LNCAP (cell line): ENCODE measurements around the gene COPS4.

Experiments
- CTCF ChIP-seq: fragments of 450-650 bp; IDR thresholded peaks from 2 replicates; pipeline ENCODE4 v1.5.1; 2017; ENCODE audit warnings: mild to moderate bottlenecking

Gene COPS4

GRCh38 chr4:83110970-83111750, 76.2 kb downstream of the COPS4 start:
- TF ChIP-seq CTCF, result no peak

GRCh38 chr4:83112231-83112630, 77.2 kb downstream of the COPS4 start:
- no peak for TF ChIP-seq CTCF

- no peak for TF ChIP-seq CTCF
Measured at GRCh38 chr4:83112678-83113428, 77.9 kb downstream of the COPS4 start.

GRCh38 chr4:83113429-83113786, 78.4 kb downstream of the COPS4 start:
- no peak for TF ChIP-seq CTCF

GRCh38 chr4:83114576-83114975, 79.6 kb downstream of the COPS4 start, which contains the start of gene PLAC8:
PLAC8 (minus strand) TSS chr4:83114729; CDS start chr4:83107921, 6,808 bp downstream.
- no peak for TF ChIP-seq CTCF

- no peak for TF ChIP-seq CTCF
Measured at GRCh38 chr4:83115000-83115399, 80.0 kb downstream of the COPS4 start.

- TF ChIP-seq CTCF, result no peak
Measured at GRCh38 chr4:83115656-83116285, 80.8 kb downstream of the COPS4 start.
